Posterior vena cava (tissue), 2 donors: ENCODE data around the gene KCNQ1OT1. TPM values are rescaled to one million over a fixed set of nuclear protein-coding genes. Genes with fewer than 3 reads are reported as not detected.

Experiments
- DNase-seq: peaks from one replicate; pipeline ENCODE4 v3.0.0-alpha.2; 2020; ENCODE audit warnings: low spot score
- intact Hi-C, 2 donors: fragments of 100-400 bp; cut with DNase I; formaldehyde crosslinking; loops; one replicate each; pipeline versions ENCODE4 v1.14.1 to v1.14.2; 2022 to 2023
- total RNA-seq, 2 donors: library from RNA; stranded (reverse); fragmentation: NEBNext Ultra II Directional; extraction: Animal tissue kit (Norgen Biotek cat#: 25700); gene quantifications; one replicate each; pipeline ENCODE4 v1.2.1, GENCODE V29; 2021
- donor health status: DM: yes; HTN: yes; CAD: no.
- donor health status: DM: yes; HTN: yes; CAD: no.

Gene KCNQ1OT1
- total RNA-seq, 2 donors from 2014 or later: 1.8 to 3.5 TPM

DNA sequence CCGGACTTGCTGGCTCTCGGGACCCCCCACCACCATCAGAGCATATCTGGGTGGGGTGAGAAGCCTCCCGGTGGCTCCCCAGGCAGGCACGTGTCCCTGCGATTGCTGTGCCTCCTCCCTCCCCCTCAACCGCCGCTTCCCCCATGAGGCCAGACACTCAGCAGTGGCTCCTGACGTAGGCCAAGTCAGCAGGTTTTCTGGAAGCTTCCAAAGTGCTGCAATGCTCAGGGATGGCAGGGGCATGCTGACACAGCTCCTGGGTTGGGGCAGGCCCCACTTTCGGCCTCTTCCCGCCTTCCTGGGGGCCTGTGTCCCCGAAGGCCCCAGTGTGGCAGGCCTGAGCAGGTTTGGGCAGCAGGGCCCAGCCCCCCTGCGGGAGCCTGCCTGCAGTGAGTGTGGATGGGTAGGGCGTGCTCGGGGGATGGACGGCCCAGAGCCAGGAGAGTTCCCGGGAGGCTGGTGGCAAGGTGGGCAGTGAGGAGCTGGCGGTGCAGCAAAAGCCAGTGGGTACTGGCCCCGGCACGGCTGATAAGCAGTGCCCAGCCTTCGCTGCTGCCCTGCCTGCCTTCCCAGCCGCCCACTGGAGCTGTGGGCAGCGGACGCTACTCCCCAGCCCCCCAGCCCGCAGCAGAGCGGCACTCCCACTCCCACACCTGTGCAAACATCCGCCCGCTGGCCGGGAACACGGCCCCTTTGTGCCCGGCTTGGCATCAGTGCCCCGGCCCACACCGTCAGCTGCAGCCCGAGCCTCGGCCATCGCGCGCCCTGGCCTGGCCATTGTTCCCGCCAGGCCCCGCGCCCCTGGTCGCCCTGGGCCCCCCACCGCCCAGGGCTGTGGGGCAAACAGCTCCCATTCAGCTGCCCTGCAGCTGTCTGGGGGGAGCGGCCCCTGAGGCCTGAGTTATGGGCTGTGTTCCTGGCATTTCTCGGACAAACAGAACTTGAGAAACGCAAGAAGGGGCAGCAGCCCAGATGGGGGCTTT lies 125.0 kb downstream of the KCNQ1OT1 start:
- peak; percentile 50 for DNase-seq
- intact Hi-C loops: no loop called here

DNA sequence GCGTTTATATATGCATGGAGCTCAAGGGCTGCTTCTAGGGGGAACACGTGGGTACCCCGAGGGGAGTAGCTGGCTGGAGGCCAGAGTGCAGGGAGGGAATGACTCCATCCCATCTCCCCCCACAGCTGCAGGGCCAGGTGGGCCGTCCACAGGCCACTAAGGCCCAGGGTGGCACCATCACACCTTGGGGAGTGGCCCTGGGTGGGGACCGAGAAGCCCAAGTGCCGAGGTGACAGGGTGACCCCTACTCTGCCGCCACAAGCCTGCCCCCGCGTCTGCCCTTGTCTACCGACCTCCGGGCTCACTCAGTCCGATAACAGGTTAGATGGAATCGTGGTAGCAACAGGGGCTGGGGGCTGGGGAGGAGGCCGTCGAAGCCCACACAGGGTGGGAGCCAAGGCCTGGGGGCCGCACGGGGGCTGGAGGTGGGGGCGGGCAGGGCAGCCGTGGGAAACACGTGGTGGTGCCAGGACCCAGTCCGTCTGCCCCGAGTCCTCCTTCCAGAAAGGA lies 125.7 kb downstream of the KCNQ1OT1 start:
- intact Hi-C loops: no loop called here
- peak; percentile 76 for DNase-seq

GRCh38 chr11:2573240-2574042 lies 126.4 kb downstream of the KCNQ1OT1 start:
- peak; percentile 68 for DNase-seq
- intact Hi-C loops: no loop called here

GRCh38 chr11:2572491-2573239 lies 127.1 kb downstream of the KCNQ1OT1 start:
- peak; percentile 75 for DNase-seq

GRCh38 chr11:2571598-2572281 lies 128.1 kb downstream of the KCNQ1OT1 start:
- intact Hi-C loops: no loop called here
- peak; percentile 62 for DNase-seq

More at GRCh38 chr11:2572491-2573239, 127.1 kb downstream of the KCNQ1OT1 start:
- intact Hi-C loops: no loop called here

DNA sequence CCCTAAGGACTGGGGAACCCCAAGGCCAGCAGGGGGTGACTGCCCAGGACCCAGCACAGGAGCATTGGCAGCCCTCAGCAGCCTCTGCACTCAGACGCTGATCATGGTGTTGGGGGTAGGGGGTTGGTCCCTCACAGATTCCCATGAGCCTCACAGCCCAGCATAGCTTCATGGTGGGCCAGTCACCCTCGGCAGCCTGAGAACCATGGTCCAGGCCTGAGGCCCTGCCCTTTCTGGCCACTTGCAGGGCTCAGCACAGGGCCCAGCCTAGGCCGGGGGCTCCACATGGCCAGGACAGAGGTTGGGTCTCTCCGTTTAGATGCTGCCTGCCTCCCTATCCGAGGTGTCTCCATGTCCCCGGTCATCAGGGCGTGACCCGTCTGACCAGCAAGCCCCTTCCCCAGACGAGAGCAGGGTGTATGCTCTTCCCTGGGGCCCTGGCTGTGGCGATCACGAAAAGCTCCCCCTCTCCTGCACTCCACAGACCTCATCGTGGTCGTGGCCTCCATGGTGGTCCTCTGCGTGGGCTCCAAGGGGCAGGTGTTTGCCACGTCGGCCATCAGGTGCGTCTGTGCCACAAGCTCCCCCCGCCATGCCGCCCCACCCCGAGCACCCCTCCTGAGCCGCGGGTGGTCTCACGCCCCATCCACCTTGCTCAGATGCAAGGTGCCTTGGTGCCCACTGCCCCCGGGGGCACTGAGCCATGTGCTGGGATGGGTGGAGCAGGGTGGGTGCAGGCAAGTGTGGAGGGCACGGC lies 128.8 kb downstream of the KCNQ1OT1 start:
- DNase-seq: peak; percentile 64
- intact Hi-C loops: no loop called here

GRCh38 chr11:2570211-2570811 lies 129.5 kb downstream of the KCNQ1OT1 start:
- intact Hi-C loops: no loop called here

GRCh38 chr11:2569731-2570210 lies 130.0 kb downstream of the KCNQ1OT1 start:
- intact Hi-C loops: no loop called here
- peak; percentile 60 for DNase-seq

More at GRCh38 chr11:2570211-2570811, 129.5 kb downstream of the KCNQ1OT1 start:
- DNase-seq: peak; percentile 63

DNA sequence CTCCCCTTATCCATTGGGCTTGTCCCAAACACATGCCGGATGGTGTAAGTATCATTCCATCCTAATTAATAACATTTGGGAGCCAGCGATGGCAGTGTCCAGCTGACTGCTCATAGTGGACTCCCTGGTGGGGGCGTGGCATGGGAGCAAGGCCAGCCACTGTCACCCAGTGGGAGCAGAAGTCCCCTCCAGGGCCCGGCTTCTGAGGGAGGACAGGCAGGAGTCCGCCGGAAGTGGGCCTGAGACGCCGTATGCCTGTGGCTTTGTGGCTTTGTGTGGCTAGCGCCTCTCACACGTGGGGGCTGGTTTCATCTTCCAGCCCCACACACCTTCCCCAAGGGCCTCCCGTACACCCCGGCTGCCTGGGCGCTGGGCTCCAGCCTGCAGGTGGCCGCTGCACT lies 130.5 kb downstream of the KCNQ1OT1 start:
- intact Hi-C loops: no loop called here
- DNase-seq: peak; percentile 44

GRCh38 chr11:2567026-2567671 lies 132.6 kb downstream of the KCNQ1OT1 start:
- intact Hi-C loops: no loop called here
- DNase-seq: peak; percentile 66

GRCh38 chr11:2566223-2567025 lies 133.4 kb downstream of the KCNQ1OT1 start:
- peak; percentile 72 for DNase-seq
- intact Hi-C loops: no loop called here

DNA sequence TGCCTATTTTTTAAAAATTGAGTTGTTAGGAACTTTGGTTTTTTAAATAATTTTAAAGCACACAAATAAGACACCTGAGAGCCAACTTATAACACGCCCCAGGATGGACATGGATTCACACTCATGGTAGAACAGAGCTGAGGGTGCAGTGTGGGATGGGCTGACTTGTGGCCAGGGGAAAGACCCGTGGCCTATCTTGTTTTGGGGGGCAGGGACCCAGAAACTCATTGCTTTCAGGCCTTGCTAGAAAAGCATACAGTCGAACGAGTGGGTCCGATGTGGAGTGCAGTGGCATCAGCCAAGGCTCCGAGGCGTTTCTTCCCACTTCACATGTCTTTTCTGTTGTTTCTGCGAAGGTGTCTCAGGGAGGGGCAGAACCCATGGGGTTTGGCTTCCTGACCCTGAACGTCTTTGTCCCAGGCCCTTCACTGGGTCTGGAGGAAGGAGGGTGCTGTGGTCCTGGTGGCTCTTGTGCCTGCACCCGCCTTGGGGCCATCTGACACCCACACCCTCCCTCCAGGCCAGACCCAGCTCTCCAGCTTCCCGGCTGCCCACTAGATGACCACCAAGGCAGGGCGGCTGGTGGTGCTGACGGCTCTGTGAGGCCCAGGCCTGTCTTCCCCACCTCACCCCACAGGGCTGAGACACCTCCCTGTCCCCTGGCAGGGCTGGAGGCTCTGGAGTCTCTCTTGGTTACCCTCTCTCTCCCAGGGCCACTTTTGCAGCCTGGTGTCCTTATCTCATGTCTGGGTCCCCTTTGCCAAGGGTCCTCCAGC lies 134.2 kb downstream of the KCNQ1OT1 start:
- intact Hi-C loops: no loop called here
- DNase-seq: peak; percentile 65

DNA sequence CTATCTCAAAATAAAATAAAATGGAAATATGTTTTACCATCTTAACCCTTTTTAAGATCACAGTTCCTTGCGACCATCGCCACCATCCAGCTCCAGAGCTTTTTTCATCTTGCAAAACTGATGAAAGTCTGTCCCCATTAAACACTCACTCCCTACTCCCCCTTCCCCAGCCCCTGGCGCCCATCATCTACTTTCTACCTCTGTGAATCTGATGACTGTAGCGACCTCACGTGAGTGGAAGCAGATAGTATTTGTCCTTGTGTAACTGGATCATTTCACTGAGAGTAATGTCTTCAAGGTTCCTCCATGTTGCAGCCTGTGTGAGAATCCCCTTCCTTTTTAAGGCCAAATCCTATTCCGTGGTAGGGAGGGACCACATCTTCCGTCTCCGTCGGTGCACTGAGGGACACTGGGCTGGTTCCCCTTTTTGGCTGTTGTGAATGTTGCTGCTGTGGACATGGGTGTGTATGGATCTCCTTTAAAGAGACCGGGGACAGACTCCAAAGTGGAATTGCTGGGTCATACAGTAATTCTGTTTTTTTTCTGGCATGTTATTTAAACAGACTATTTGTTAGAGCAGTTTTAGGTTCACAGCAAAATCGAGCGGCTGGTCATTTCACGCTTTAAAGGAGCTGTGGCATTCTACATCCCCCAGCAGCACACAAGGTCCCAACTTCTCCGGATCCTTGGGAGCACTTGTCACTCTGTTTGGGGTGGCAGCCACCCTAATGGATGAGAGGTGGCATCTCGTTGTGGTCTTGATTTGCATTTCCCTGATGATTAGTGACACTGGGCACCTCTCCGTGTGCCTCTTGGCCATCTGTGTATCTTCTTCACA lies 135.0 kb downstream of the KCNQ1OT1 start:
- DNase-seq: peak; percentile 43
- intact Hi-C loops: no loop called here

- no peak for DNase-seq
- intact Hi-C loops: no loop called here
These were observed 135.7 kb downstream of the KCNQ1OT1 start for GRCh38 chr11:2564008-2564530.
